ENCODE results near the gene MOGAT3.

Gene MOGAT3

GRCh38 chr7:101175664-101176063 is 25.2 kb downstream of the MOGAT3 start:
- TF ChIP-seq CTCF (IDR thresholded peaks at IDR 0.05; ENCODE audit: low read depth, low read length) = no peak
- no peak overlapping the region for H3K4me3 ChIP-seq (ENCODE audit: low read depth, low read length)

DNA sequence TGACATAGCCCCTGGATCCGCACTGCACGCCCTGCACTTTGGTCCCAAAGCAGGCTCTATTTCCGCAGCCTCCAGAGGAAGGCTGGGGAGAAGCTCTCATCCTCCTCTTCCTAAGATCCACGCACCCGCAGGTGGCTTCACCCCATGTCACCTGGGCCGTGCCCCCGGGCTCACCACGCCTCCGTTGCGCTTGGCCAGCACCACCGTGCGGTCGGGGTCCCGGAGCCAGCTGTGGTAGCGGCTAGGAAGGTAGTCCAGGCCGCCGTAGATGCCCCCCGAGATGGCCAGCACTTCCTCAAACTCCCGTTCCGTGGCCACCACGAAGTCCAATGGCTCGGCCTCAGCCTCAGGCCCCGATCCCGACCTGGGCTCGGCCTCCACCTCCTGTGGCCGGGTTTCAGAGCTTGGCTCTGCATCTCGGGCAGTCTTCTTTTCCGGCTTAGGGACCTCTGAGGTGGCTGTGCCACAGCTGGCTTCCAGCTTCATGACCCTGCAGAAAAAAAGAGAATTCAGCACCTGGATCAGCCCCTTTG is 26.4 kb downstream of the MOGAT3 start:
- no peak for TF ChIP-seq CTCF (IDR thresholded peaks at IDR 0.05; ENCODE audit: low read depth, low read length)
- H3K4me3 ChIP-seq (ENCODE audit: low read depth, low read length) = no peak overlapping the region

GRCh38 chr7:101173752-101174244 is 27.0 kb downstream of the MOGAT3 start:
- TF ChIP-seq CTCF (IDR thresholded peaks at IDR 0.05; ENCODE audit: low read depth, low read length) = no peak
- H3K4me3 ChIP-seq (ENCODE audit: low read depth, low read length) = peak overlapping the region; percentile 32; the same call in 1 of the 2 replicates

- no peak for TF ChIP-seq CTCF (IDR thresholded peaks at IDR 0.05; ENCODE audit: low read depth, low read length)
- H3K4me3 ChIP-seq (ENCODE audit: low read depth, low read length) = peak overlapping the region; percentile 32
These were observed 27.7 kb downstream of the MOGAT3 start for GRCh38 chr7:101172854-101173751.

GRCh38 chr7:101172005-101172853 is 28.6 kb downstream of the MOGAT3 start:
- no peak overlapping the region for H3K4me3 ChIP-seq (ENCODE audit: low read depth, low read length)
- no peak for TF ChIP-seq CTCF (IDR thresholded peaks at IDR 0.05; ENCODE audit: low read depth, low read length)

DNA sequence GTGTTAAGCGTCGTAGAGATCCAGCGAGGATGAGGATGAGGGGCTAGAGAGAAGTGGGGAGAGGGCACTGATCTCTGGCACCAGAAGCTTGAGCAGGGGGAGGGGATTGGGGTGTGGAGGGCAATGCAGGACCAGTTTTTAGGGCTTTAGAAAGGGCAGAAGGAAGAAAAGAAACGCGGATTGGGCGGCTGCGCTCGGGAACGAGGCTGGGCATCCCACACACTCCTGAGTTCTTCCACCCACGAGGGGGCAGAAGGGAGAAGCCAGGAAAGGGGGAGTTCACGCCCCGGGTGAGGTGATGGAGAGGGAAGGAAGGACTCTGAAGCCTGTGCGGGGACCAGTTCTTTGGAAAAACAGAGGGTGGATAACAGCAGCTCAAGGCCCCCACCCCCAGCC is 29.4 kb downstream of the MOGAT3 start:
- H3K4me3 ChIP-seq (ENCODE audit: low read depth, low read length) = no peak overlapping the region
- peak; percentile 33 for TF ChIP-seq CTCF (IDR thresholded peaks at IDR 0.05; ENCODE audit: low read depth, low read length)
